Erythroblast (primary cell): Measurements from ENCODE around the gene SLC17A8.
"Not testable (repeated sequence)": the region's sequence is repeated elsewhere in the genome, so short reads cannot be mapped to it uniquely, and the experiment has no call there.

Experiments used
- GATA1 ChIP-seq: IDR thresholded peaks from 2 replicates; pipeline ENCODE4 v1.6.1; 2011; ENCODE audit warnings: low read depth, mild to moderate bottlenecking, control low read depth, low read length, moderate library complexity
- POLR2A ChIP-seq: IDR thresholded peaks from 2 replicates; pipeline ENCODE4 v1.6.1; 2011; ENCODE audit warnings: mild to moderate bottlenecking, low read length

GRCh38 chr12:100308138-100308537, 48.7 kb upstream of the SLC17A8 start:
- TF ChIP-seq POLR2A, GATA1: not testable (repeated sequence)
